Spleen (tissue), 11 donors: Measurements from ENCODE around the gene ENPP5. TPM values are rescaled to one million over a fixed set of nuclear protein-coding genes. Genes with fewer than 3 reads are reported as not detected.

ENCODE experiments used
- DNase-seq: peaks from one replicate; pipeline ENCODE4 v3.0.0-alpha.2; 2020
- H3K27ac ChIP-seq, 8 donors: fragments of 200-600 bp; sonication (generic) in 7 of 8; 1 replicate in 4 of 8; 2 replicates in 4 of 8; pipeline versions ENCODE4 v1.5.0 to v1.8.0; 2016 to 2021; ENCODE audit warnings: inconsistent platforms in 4 of 8, mild to moderate bottlenecking in 4 of 8, moderate library complexity in 1 of 8
- H3K27me3 ChIP-seq, 7 donors: fragments of 200-600 bp; sonication (generic) in 6 of 7; replicated peaks in 1 of 7; 1 replicate in 4 of 7; 2 replicates in 3 of 7; pipeline versions ENCODE4 v1.5.0 to v1.8.0; 2016 to 2021; ENCODE audit warnings: inconsistent platforms in 3 of 7, mild to moderate bottlenecking in 1 of 7
- H3K36me3 ChIP-seq, 6 donors: fragments of 200-600 bp; sonication (generic) in 5 of 6; 1 replicate in 4 of 6; 2 replicates in 2 of 6; pipeline versions ENCODE4 v1.5.0 to v1.8.0; 2016 to 2021; ENCODE audit warnings: inconsistent platforms in 2 of 6
- H3K4me1 ChIP-seq, 6 donors: fragments of 200-600 bp; sonication (generic) in 5 of 6; 1 replicate in 3 of 6; 2 replicates in 3 of 6; pipeline versions ENCODE4 v1.5.0 to v1.8.0; 2016 to 2021; ENCODE audit warnings: inconsistent platforms in 3 of 6
- H3K4me3 ChIP-seq, 8 donors: fragments of 200-600 bp; sonication (generic) in 7 of 8; 1 replicate in 4 of 8; 2 replicates in 4 of 8; pipeline versions ENCODE4 v1.5.0 to v1.8.0; 2016 to 2021; ENCODE audit warnings: inconsistent platforms in 4 of 8, mild to moderate bottlenecking in 4 of 8, moderate library complexity in 2 of 8
- H3K9me3 ChIP-seq, 8 donors: fragments of 200-600 bp; sonication (generic) in 7 of 8; 1 replicate in 4 of 8; 2 replicates in 4 of 8; pipeline versions ENCODE4 v1.5.0 to v1.8.0; 2016 to 2021; ENCODE audit warnings: inconsistent platforms in 4 of 8
- CTCF ChIP-seq, 11 experiments: fragments of 200-600 bp in 7 of 11; fragments of 450-650 bp in 4 of 11; sonication (generic) in 4 of 11; IDR thresholded peaks in 8 of 11; conservative IDR thresholded peaks in 3 of 11; 1 replicate in 7 of 11; 2 replicates in 4 of 11; pipeline versions ENCODE4 v1.4.0 to v1.8.0; 2016 to 2021; ENCODE audit warnings: antibody characterized with exemption in 11 of 11, inconsistent platforms in 4 of 11, mild to moderate bottlenecking in 1 of 11
- POLR2A ChIP-seq, 3 donors: fragments of 450-650 bp; IDR thresholded peaks; one replicate each; pipeline ENCODE4 v1.5.1; 2017; ENCODE audit warnings: antibody characterized with exemption in 3 of 3, mild to moderate bottlenecking in 1 of 3
- POLR2AphosphoS5 ChIP-seq, 3 donors: sonication (generic); formaldehyde crosslinking; IDR thresholded peaks; one replicate each; pipeline ENCODE4 v1.5.1; 2017; ENCODE audit warnings: antibody characterized with exemption in 3 of 3
- WGBS, 5 donors: extraction: QIAGEN DNeasy Blood & Tissue Kit in 3 of 5; methylation state at CpG; one replicate each; pipeline versions ENCODE4 v1.1.5 to v1.1.7; 2013 to 2018; 5-methylcytosine and 5-hydroxymethylcytosine counted together
- intact Hi-C: fragments of 100-400 bp; cut with DNase I; formaldehyde crosslinking; loops from one replicate; pipeline ENCODE4 v1.15.0; 2023; ENCODE audit warnings: low total_unique reads
- polyA plus RNA-seq, 3 donors: library from polyadenylated mRNA; stranded (reverse); fragments of 200-250 nt; gene quantifications; one replicate each; pipeline ENCODE4 v1.2.1, GENCODE V29; 2013
- total RNA-seq, 7 donors: library from RNA; depleted of rRNA in 3 of 7; stranded (reverse); fragments of >200 nt in 3 of 7; fragmentation: NEBNext Ultra II Directional in 4 of 7; extraction: Animal tissue kit (Norgen Biotek cat#: 25700) in 4 of 7; gene quantifications; one replicate each; pipeline versions ENCODE4 v1.1.0 to v1.2.1, GENCODE V29; 2016 to 2021
- donor health status: healthy with polysubstance abuse.
- donor health status: DM: no; HTN: no; CAD: no; lungs with moderate emphysema.
- donor health status: DM: no; HTN: no; CAD: no.
- donor health status: Bipolar disorder and iron deficiency.
- donor health status: healthy.
- donor health status: DM: no; HTN: no; CAD: no.
- donor health status: DM: yes; HTN: yes; CAD: no.

The ENPP5 gene
- total and polyA plus RNA-seq, 10 donors = 1.7 to 13.6 (median 5.5) TPM

GRCh38 chr6:46116289-46116688, 54.5 kb downstream of the ENPP5 start:
- 52 to 73% (median 60%) methylated on average over 2 of the region's 2 CpGs for WGBS, 5 donors
- Histone ChIP-seq H3K9me3 (peaks cover 0 to 5% (median 0%) of the 10 kb centered on the region in 8 donors), H3K4me3 (no peak overlapping the region), H3K27ac (no peak overlapping the region), H3K4me1 (peaks cover 0 to 5% (median 0%) of the 10 kb centered on the region in 6 donors), H3K36me3 (peaks cover 0 to 24% (median 0%) of the 10 kb centered on the region in 6 donors), H3K27me3 (no peaks in the 10 kb centered on the region)
- no peak for DNase-seq
- intact Hi-C loops = no loop called here
- TF ChIP-seq CTCF (IDR thresholded peaks at IDR 0.05 in 8 of 11, conservative IDR thresholded peaks at IDR 0.05 in 3 of 11) (no peak), POLR2A (IDR thresholded peaks at IDR 0.05) (no peak), POLR2AphosphoS5 (IDR thresholded peaks at IDR 0.05) (no peak)

GRCh38 chr6:46115634-46116033, 55.1 kb downstream of the ENPP5 start:
- TF ChIP-seq POLR2A (IDR thresholded peaks at IDR 0.05) = no peak
- no peak for TF ChIP-seq POLR2AphosphoS5 (IDR thresholded peaks at IDR 0.05)
- TF ChIP-seq CTCF (IDR thresholded peaks at IDR 0.05 in 8 of 11, conservative IDR thresholded peaks at IDR 0.05 in 3 of 11) = no peak
- H3K4me1 ChIP-seq = peaks cover 0 to 5% (median 0%) of the 10 kb centered on the region in 6 donors
- WGBS, 5 donors = 97 to 100% (median 97%) methylated on average over 1 of the region's 1 CpG
- no peaks in the 10 kb centered on the region for H3K27me3 ChIP-seq
- H3K9me3 ChIP-seq = peaks cover 0 to 5% (median 0%) of the 10 kb centered on the region in 8 donors
- peaks cover 0 to 24% (median 0%) of the 10 kb centered on the region in 6 donors for H3K36me3 ChIP-seq
- no peak overlapping the region for H3K4me3 ChIP-seq
- intact Hi-C loops = no loop called here
- H3K27ac ChIP-seq = no peak overlapping the region
- no peak for DNase-seq

GRCh38 chr6:46113370-46113769, 57.4 kb downstream of the ENPP5 start:
- WGBS, 5 donors = 88 to 100% (median 94%) methylated on average over 1 of the region's 1 CpG
- Histone ChIP-seq H3K9me3 (peaks cover 0 to 10% (median 3%) of the 10 kb centered on the region in 8 donors), H3K4me1 (no peaks in the 10 kb centered on the region), H3K36me3 (peaks cover 0 to 16% (median 0%) of the 10 kb centered on the region in 6 donors), H3K27me3 (no peaks in the 10 kb centered on the region), H3K4me3 (no peak overlapping the region), H3K27ac (no peak overlapping the region)
- TF ChIP-seq POLR2AphosphoS5 (IDR thresholded peaks at IDR 0.05) (no peak), CTCF (IDR thresholded peaks at IDR 0.05 in 8 of 11, conservative IDR thresholded peaks at IDR 0.05 in 3 of 11) (no peak), POLR2A (IDR thresholded peaks at IDR 0.05) (no peak)
- DNase-seq = no peak
- intact Hi-C loops = no loop called here

Other genes with a start within 250 kb of the ENPP5 start
- gene CLIC5, start 155.1 kb downstream of the ENPP5 start, total RNA-seq = 100 to 1,000 TPM in 2 of 7 donors, 10 to 100 TPM in 5; 53.4 to 189 (median 85.1) TPM
- gene CLIC5, start 155.1 kb downstream of the ENPP5 start, polyA plus RNA-seq = 10 to 100 TPM in 1 of 3 donors, 1 to 10 TPM in 2; 2.8 to 10.6 (median 5.8) TPM
- 10 to 100 TPM; 16.8 to 29.0 (median 21.1) TPM for gene ENPP4, start 41.0 kb downstream of the ENPP5 start, total RNA-seq
- gene ENPP4, start 41.0 kb downstream of the ENPP5 start, polyA plus RNA-seq = 1 to 10 TPM; 4.4 to 6.3 (median 5.9) TPM